Fibroblast of pulmonary artery (primary cell): ENCODE data around the gene PRDM16.

Experiments
- DNase-seq: peaks from one replicate; pipeline ENCODE4 v3.0.0-alpha.2; 2010; ENCODE audit warnings: low read depth
- H3K4me3 ChIP-seq: replicated peaks from 2 replicates; pipeline ENCODE4 v1.5.1; 2011; ENCODE audit warnings: low read depth, mild to moderate bottlenecking, control low read depth, low read length, moderate library complexity
- CTCF ChIP-seq: IDR thresholded peaks from 2 replicates; pipeline ENCODE4 v1.5.1; 2011; ENCODE audit warnings: mild to moderate bottlenecking, control low read depth, low read length, inconsistent platforms; ENCODE audit errors: missing control alignments

PRDM16 gene

GRCh38 chr1:3483380-3483779 is 414.4 kb downstream of the PRDM16 start:
- DNase-seq = no peak
- TF ChIP-seq CTCF = no peak
- H3K4me3 ChIP-seq = no peak overlapping the region

- DNase-seq = peak; percentile 18
- peak; percentile 87 for TF ChIP-seq CTCF
- H3K4me3 ChIP-seq = no peak overlapping the region
Measured at GRCh38 chr1:3483801-3484444, 414.9 kb downstream of the PRDM16 start.

GRCh38 chr1:3485016-3485415 is 416.0 kb downstream of the PRDM16 start:
- no peak overlapping the region for H3K4me3 ChIP-seq
- DNase-seq = no peak

More at GRCh38 chr1:3485016-3485415, 416.0 kb downstream of the PRDM16 start:
- no peak for TF ChIP-seq CTCF
